HepG2 (cell line): ENCODE measurements around the gene KLHL28. TPM values are rescaled to one million over a fixed set of nuclear protein-coding genes. Genes with fewer than 3 reads are reported as not detected.

Source experiments
- ERF ChIP-seq: IDR thresholded peaks from 2 replicates; pipeline ENCODE4 v1.6.1; 2018; ENCODE audit warnings: missing biosample characterization, missing genetic modification reagents
- HNF1B ChIP-seq: sonication (generic); formaldehyde crosslinking; IDR thresholded peaks from 2 replicates; pipeline ENCODE4 v1.5.1; 2020; ENCODE audit warnings: mild to moderate bottlenecking, moderate library complexity, missing genetic modification reagents
- KAT8 ChIP-seq: IDR thresholded peaks from 2 replicates; pipeline ENCODE4 v1.6.1; 2016; ENCODE audit warnings: missing genetic modification reagents, missing compliant biosample characterization
- MXD3 ChIP-seq: IDR thresholded peaks from 2 replicates; pipeline ENCODE4 v1.6.1; 2016; ENCODE audit warnings: mild to moderate bottlenecking, missing biosample characterization, missing genetic modification reagents
- NR0B2 ChIP-seq: sonication (generic); formaldehyde crosslinking; IDR thresholded peaks from 2 replicates; pipeline ENCODE4 v1.4.0; 2020; ENCODE audit warnings: mild to moderate bottlenecking, missing genetic modification reagents
- PHF20 ChIP-seq: sonication (generic); formaldehyde crosslinking; IDR thresholded peaks from 2 replicates; pipeline ENCODE4 v1.5.0; 2020; ENCODE audit warnings: mild to moderate bottlenecking, missing genetic modification reagents
- RFXAP ChIP-seq: sonication (generic); formaldehyde crosslinking; IDR thresholded peaks from 2 replicates; pipeline ENCODE4 v1.4.0; 2020; ENCODE audit warnings: missing genetic modification reagents, borderline replicate concordance
- SKIL ChIP-seq: sonication (generic); formaldehyde crosslinking; IDR thresholded peaks from 2 replicates; pipeline ENCODE4 v1.8.0; 2022; ENCODE audit warnings: missing genetic modification reagents, mild to moderate bottlenecking, moderate library complexity, borderline replicate concordance
- TGIF2 ChIP-seq: IDR thresholded peaks from 2 replicates; pipeline ENCODE4 v1.6.1; 2016; ENCODE audit warnings: control low read depth, missing compliant biosample characterization
- TOPORS ChIP-seq: sonication (generic); formaldehyde crosslinking; IDR thresholded peaks from 2 replicates; pipeline ENCODE4 v1.8.0; 2023; ENCODE audit warnings: mild to moderate bottlenecking, missing genetic modification reagents
- U2AF2 ChIP-seq: fragments of 200-400 bp; formaldehyde crosslinking; IDR thresholded peaks from 2 replicates; pipeline ENCODE4 v1.6.1; 2017; ENCODE audit warnings: low read depth, mild to moderate bottlenecking, low read length
- YEATS4 ChIP-seq: sonication (generic); formaldehyde crosslinking; IDR thresholded peaks from 2 replicates; pipeline ENCODE4 v1.4.0; 2020; ENCODE audit warnings: missing genetic modification reagents, borderline replicate concordance
- ZFP91 ChIP-seq: sonication (generic); formaldehyde crosslinking; IDR thresholded peaks from 2 replicates; pipeline ENCODE4 v1.9.0; 2022; ENCODE audit warnings: missing genetic modification reagents, mild to moderate bottlenecking, borderline replicate concordance
- ZNF275 ChIP-seq: sonication (generic); formaldehyde crosslinking; IDR thresholded peaks from 2 replicates; pipeline ENCODE4 v1.8.0; 2022; ENCODE audit warnings: missing genetic modification reagents, mild to moderate bottlenecking, inconsistent platforms, borderline replicate concordance
- ZNF337 ChIP-seq: sonication (generic); formaldehyde crosslinking; IDR thresholded peaks from 2 replicates; pipeline ENCODE4 v1.5.1; 2020; ENCODE audit warnings: missing genetic modification reagents, low read depth, mild to moderate bottlenecking, borderline replicate concordance
- ZNF414 ChIP-seq: sonication (generic); formaldehyde crosslinking; IDR thresholded peaks from 2 replicates; pipeline ENCODE4 v1.5.0; 2020; ENCODE audit warnings: missing genetic modification reagents
- ZNF552 ChIP-seq: sonication (generic); formaldehyde crosslinking; IDR thresholded peaks from 2 replicates; pipeline ENCODE4 v1.9.0; 2022; ENCODE audit warnings: missing genetic modification reagents, mild to moderate bottlenecking, borderline replicate concordance
- ZNF598 ChIP-seq: sonication (generic); formaldehyde crosslinking; IDR thresholded peaks from 2 replicates; pipeline ENCODE4 v1.5.1; 2020; ENCODE audit warnings: mild to moderate bottlenecking, missing genetic modification reagents, borderline replicate concordance
- ZNF660 ChIP-seq: sonication (generic); formaldehyde crosslinking; IDR thresholded peaks from 2 replicates; pipeline ENCODE4 v1.5.1; 2020; ENCODE audit warnings: mild to moderate bottlenecking, low read depth, missing genetic modification reagents, borderline replicate concordance
- polyA plus RNA-seq, 8 experiments: library from polyadenylated mRNA; depleted of rRNA in 3 of 8; stranded (reverse) in 7 of 8; unstranded in 1 of 8; fragments of >200 nt; fragmentation: Illumina TruSeq in 4 of 8; extraction: Trizol in 4 of 8; gene quantifications; 2 replicates each; pipeline versions ENCODE4 v1.2.1 to v1.2.3, GENCODE V29; 2011 to 2016; ENCODE audit warnings: low read depth in 4 of 8, missing spikeins in 1 of 8, mixed read lengths in 1 of 8; ENCODE audit not compliant: insufficient read depth in 1 of 8
- total RNA-seq, 5 experiments: library from RNA; depleted of rRNA; stranded (reverse); fragments of >200 nt; fragmentation: Illumina TruSeq; extraction: Trizol; gene quantifications; 2 replicates each; pipeline ENCODE4 v1.2.3, GENCODE V29; 2016; ENCODE audit warnings: low read depth in 1 of 5

KLHL28 gene
- total and polyA plus RNA-seq, 2 of the 13 experiments (the other 11 are each of a cell fraction or from before 2014, with no cell fraction given): 3.4 to 6.6 TPM

GRCh38 chr14:44961554-44962333 is at the start of gene KLHL28, which contains the start of gene TOGARAM1 (continued):
- TF ChIP-seq NR0B2: peak; percentile 88; the same call in 1 of the 2 replicates
- TF ChIP-seq YEATS4 (CRISPR knock-in tag): peak; percentile 41; the same call in 1 of the 2 replicates
- TF ChIP-seq KAT8 (CRISPR knock-in tag): peak; percentile 96
- peak; percentile 85 for TF ChIP-seq PHF20 (CRISPR knock-in tag)
- no peak for TF ChIP-seq ZNF552 (CRISPR knock-in tag)
- TF ChIP-seq ZNF275 (CRISPR knock-in tag): 0 out of 2 replicates have a peak, but pooled peaks have one; percentile 21
- TF ChIP-seq U2AF2: 0 out of 2 replicates have a peak, but pooled peaks have one; percentile 66
- TF ChIP-seq ERF (CRISPR knock-in tag): peak; percentile 86; the same call in 1 of the 2 replicates
- peak; percentile 70; the same call in 1 of the 2 replicates for TF ChIP-seq ZFP91 (CRISPR knock-in tag)
- no peak for TF ChIP-seq ZNF337 (CRISPR knock-in tag)
- no peak for TF ChIP-seq ZNF660
- TF ChIP-seq RFXAP (CRISPR knock-in tag): peak; percentile 55; the same call in 1 of the 2 replicates
- TF ChIP-seq HNF1B (CRISPR knock-in tag): peak; percentile 62
- 0 out of 2 replicates have a peak, but pooled peaks have one; percentile 57 for TF ChIP-seq ZNF598 (CRISPR knock-in tag)
- 0 out of 2 replicates have a peak, but pooled peaks have one; percentile 84 for TF ChIP-seq TGIF2 (CRISPR knock-in tag)
- TF ChIP-seq MXD3 (CRISPR knock-in tag): peak; percentile 26; the same call in 1 of the 2 replicates
- no peak for TF ChIP-seq ZNF414
- no peak for TF ChIP-seq SKIL (CRISPR knock-in tag)
- TF ChIP-seq TOPORS (CRISPR knock-in tag): no peak; the same call in 1 of the 2 replicates
